Trophoblast cell (in vitro differentiated cells and primary cell): ENCODE measurements around the gene MYO5B.

Experiments
- DNase-seq, 2 donors: peaks; one replicate each; pipeline ENCODE4 v3.0.0-alpha.2; 2016
- H2AFZ ChIP-seq: 2 replicates; pipeline ENCODE4 v1.6.1; 2013; ENCODE audit warnings: low read length, moderate library complexity, mild to moderate bottlenecking; ENCODE audit not compliant: insufficient read depth, poor library complexity
- H2AK5ac ChIP-seq: 2 replicates; pipeline ENCODE4 v1.6.1; 2013; ENCODE audit warnings: mild to moderate bottlenecking, low read length
- H2BK120ac ChIP-seq: 2 replicates; pipeline ENCODE4 v1.6.1; 2013; ENCODE audit warnings: low read length, mild to moderate bottlenecking, moderate library complexity; ENCODE audit not compliant: insufficient read depth, poor library complexity
- H2BK12ac ChIP-seq: 2 replicates; pipeline ENCODE4 v1.6.1; 2013; ENCODE audit warnings: mild to moderate bottlenecking, low read length, moderate library complexity
- H2BK5ac ChIP-seq: 2 replicates; pipeline ENCODE4 v1.6.1; 2013; ENCODE audit warnings: low read length, low read depth, moderate library complexity, mild to moderate bottlenecking; ENCODE audit not compliant: poor library complexity
- H3K14ac ChIP-seq: 2 replicates; pipeline ENCODE4 v1.6.1; 2013; ENCODE audit warnings: mild to moderate bottlenecking, low read length
- H3K18ac ChIP-seq: 2 replicates; pipeline ENCODE4 v1.6.1; 2013; ENCODE audit warnings: mild to moderate bottlenecking, low read length
- H3K23ac ChIP-seq: 2 replicates; pipeline ENCODE4 v1.6.1; 2013; ENCODE audit warnings: low read length
- H3K27ac ChIP-seq: 2 replicates; pipeline ENCODE4 v1.5.1; 2013; ENCODE audit warnings: low read depth, mild to moderate bottlenecking, inconsistent platforms, low read length, moderate library complexity
- H3K27me3 ChIP-seq: 2 replicates; pipeline ENCODE4 v1.6.1; 2013; ENCODE audit warnings: inconsistent platforms, mild to moderate bottlenecking, low read length, moderate library complexity; ENCODE audit not compliant: insufficient read depth
- H3K36me3 ChIP-seq, 2 experiments: 1 replicate in 1 of 2; 2 replicates in 1 of 2; pipeline ENCODE4 v1.6.1; 2013; ENCODE audit warnings: low read length in 2 of 2, mild to moderate bottlenecking in 2 of 2, moderate library complexity in 1 of 2; ENCODE audit not compliant: insufficient read depth in 2 of 2, control insufficient read depth in 1 of 2
- H3K4ac ChIP-seq: 2 replicates; pipeline ENCODE4 v1.6.1; 2013; ENCODE audit warnings: low read depth, mild to moderate bottlenecking, low read length, moderate library complexity
- H3K4me1 ChIP-seq, 2 experiments: 1 replicate in 1 of 2; 2 replicates in 1 of 2; pipeline ENCODE4 v1.6.1; 2013; ENCODE audit warnings: low read length in 2 of 2, mild to moderate bottlenecking in 2 of 2, moderate library complexity in 1 of 2; ENCODE audit not compliant: insufficient read depth in 2 of 2, control insufficient read depth in 1 of 2
- H3K4me2 ChIP-seq: 2 replicates; pipeline ENCODE4 v1.6.1; 2013; ENCODE audit warnings: inconsistent platforms, mild to moderate bottlenecking, low read length, moderate library complexity
- H3K4me3 ChIP-seq: 2 replicates; pipeline ENCODE4 v1.5.1; 2013; ENCODE audit warnings: mild to moderate bottlenecking, low read depth, low read length, inconsistent platforms
- H3K79me1 ChIP-seq: one replicate; pipeline ENCODE4 v1.6.1; 2013; ENCODE audit warnings: low read length
- H3K79me2 ChIP-seq: 2 replicates; pipeline ENCODE4 v1.6.1; 2013; ENCODE audit warnings: low read length, mild to moderate bottlenecking; ENCODE audit not compliant: control insufficient read depth, insufficient read depth, poor library complexity
- H3K9ac ChIP-seq: 2 replicates; pipeline ENCODE4 v1.6.1; 2013; ENCODE audit warnings: mild to moderate bottlenecking, low read length
- H3K9me3 ChIP-seq: 2 replicates; pipeline ENCODE4 v1.6.1; 2013; ENCODE audit warnings: low read depth, mild to moderate bottlenecking, control low read depth, inconsistent platforms, low read length; ENCODE audit not compliant: insufficient read depth
- H4K12ac ChIP-seq: 2 replicates; pipeline ENCODE4 v1.6.1; 2013; ENCODE audit warnings: low read depth, mild to moderate bottlenecking, low read length, moderate library complexity
- H4K8ac ChIP-seq: 2 replicates; pipeline ENCODE4 v1.6.1; 2013; ENCODE audit warnings: low read depth, mild to moderate bottlenecking, low read length, moderate library complexity
- H4K91ac ChIP-seq: one replicate; pipeline ENCODE4 v1.6.1; 2013; ENCODE audit warnings: low read depth, mild to moderate bottlenecking, low read length, moderate library complexity
- WGBS: extraction: QIAGEN DNeasy Blood & Tissue Kit; methylation state at CpG from one replicate; pipeline ENCODE4 v1.1.7; 2013; ENCODE audit warnings: missing lambda C conversion rate; ENCODE audit not compliant: insufficient read length, insufficient coverage; ENCODE audit errors: extremely low coverage; 5-methylcytosine and 5-hydroxymethylcytosine counted together

Gene MYO5B

GRCh38 chr18:49856496-49856895, 338.5 kb downstream of the MYO5B start:
- no peak for DNase-seq
- Histone ChIP-seq H3K4ac (no peak overlapping the region), H3K79me2 (no peaks in the 10 kb centered on the region), H3K36me3 (peaks cover 6 to 7% of the 10 kb centered on the region in 2 experiments), H3K27me3 (no peaks in the 10 kb centered on the region), H4K12ac (no peak overlapping the region), H4K91ac (no peak overlapping the region), H3K23ac (no peak overlapping the region), H3K4me1 (peaks cover 0 to 3% of the 10 kb centered on the region in 2 experiments), H3K14ac (no peak overlapping the region), H2AK5ac (no peak overlapping the region), H3K9me3 (no peaks in the 10 kb centered on the region), H3K4me2 (no peak overlapping the region), H3K27ac (no peak overlapping the region), H4K8ac (no peak overlapping the region), H3K18ac (no peak overlapping the region), H2BK5ac (no peak overlapping the region), H3K4me3 (no peak overlapping the region), H2BK12ac (no peak overlapping the region), H3K79me1 (no peaks in the 10 kb centered on the region), H2AFZ (no peak overlapping the region), H2BK120ac (no peak overlapping the region), H3K9ac (no peak overlapping the region)
- no CpG with 5 or more reads among the region's 6 CpGs for WGBS

GRCh38 chr18:49855711-49856415, 339.1 kb downstream of the MYO5B start:
- peaks cover 0 to 3% of the 10 kb centered on the region in 2 experiments for H3K4me1 ChIP-seq
- H3K9ac ChIP-seq = no peak overlapping the region
- WGBS = no CpG with 5 or more reads among the region's 7 CpGs

GRCh38 chr18:49854681-49855080, 340.3 kb downstream of the MYO5B start:
- no peak for DNase-seq
- WGBS = no CpG with 5 or more reads among the region's 3 CpGs
- Histone ChIP-seq H3K79me2 (no peaks in the 10 kb centered on the region), H3K4ac (no peak overlapping the region), H3K79me1 (no peaks in the 10 kb centered on the region), H2BK120ac (no peak overlapping the region), H3K27me3 (no peaks in the 10 kb centered on the region), H3K9ac (no peak overlapping the region), H3K4me3 (no peak overlapping the region), H3K4me2 (no peak overlapping the region), H4K8ac (no peak overlapping the region), H3K18ac (no peak overlapping the region), H3K23ac (no peak overlapping the region), H2BK12ac (no peak overlapping the region), H3K36me3 (peaks cover 6 to 7% of the 10 kb centered on the region in 2 experiments), H3K9me3 (no peaks in the 10 kb centered on the region), H3K14ac (no peak overlapping the region), H3K27ac (no peak overlapping the region), H2AFZ (no peak overlapping the region), H2BK5ac (no peak overlapping the region), H2AK5ac (no peak overlapping the region), H4K12ac (no peak overlapping the region), H4K91ac (no peak overlapping the region), H3K4me1 (peaks cover 3 to 8% of the 10 kb centered on the region in 2 experiments)

More at GRCh38 chr18:49855711-49856415, 339.1 kb downstream of the MYO5B start:
- Histone ChIP-seq H3K4me2 (no peak overlapping the region), H3K79me2 (no peaks in the 10 kb centered on the region), H3K18ac (no peak overlapping the region), H3K4ac (no peak overlapping the region), H3K27ac (no peak overlapping the region), H4K12ac (no peak overlapping the region), H3K4me3 (no peak overlapping the region), H4K8ac (no peak overlapping the region), H3K23ac (no peak overlapping the region), H2BK120ac (no peak overlapping the region), H3K36me3 (peaks cover 6 to 7% of the 10 kb centered on the region in 2 experiments), H2AFZ (no peak overlapping the region), H2BK12ac (no peak overlapping the region), H3K14ac (no peak overlapping the region), H3K27me3 (no peaks in the 10 kb centered on the region), H3K9me3 (no peaks in the 10 kb centered on the region), H2BK5ac (no peak overlapping the region), H4K91ac (no peak overlapping the region), H3K79me1 (no peaks in the 10 kb centered on the region), H2AK5ac (no peak overlapping the region)
- DNase-seq = no peak

- H3K9me3 ChIP-seq = no peaks in the 10 kb centered on the region
- no peak overlapping the region for H3K4me3 ChIP-seq
- no peak overlapping the region for H2AFZ ChIP-seq
- no peaks in the 10 kb centered on the region for H3K27me3 ChIP-seq
- H3K4me1 ChIP-seq = peaks cover 10% of the 10 kb centered on the region in 2 experiments
- no peak for DNase-seq
- H3K9ac ChIP-seq = no peak overlapping the region
- no peak overlapping the region for H2BK5ac ChIP-seq
- H3K18ac ChIP-seq = no peak overlapping the region
- H2BK120ac ChIP-seq = no peak overlapping the region
- no peak overlapping the region for H4K12ac ChIP-seq
- H3K23ac ChIP-seq = no peak overlapping the region
- no peak overlapping the region for H4K8ac ChIP-seq
- H2AK5ac ChIP-seq = no peak overlapping the region
- H2BK12ac ChIP-seq = no peak overlapping the region
- H3K14ac ChIP-seq = no peak overlapping the region
- H3K4me2 ChIP-seq = no peak overlapping the region
- H3K79me2 ChIP-seq = no peaks in the 10 kb centered on the region
- H3K36me3 ChIP-seq = peaks cover 10 to 11% of the 10 kb centered on the region in 2 experiments
- no peak overlapping the region for H4K91ac ChIP-seq
- no peak overlapping the region for H3K27ac ChIP-seq
- H3K79me1 ChIP-seq = no peaks in the 10 kb centered on the region
- no peak overlapping the region for H3K4ac ChIP-seq
- WGBS = no CpG with 5 or more reads among the region's 8 CpGs
Measured at GRCh38 chr18:49853436-49853835, 341.5 kb downstream of the MYO5B start.
